NOMO-1 (cell line): ENCODE data around the gene RILP.

ENCODE experiments used
- DNase-seq, 2 experiments: peaks; one replicate each; lab custom pipeline; 2025; ENCODE audit not compliant: unreplicated experiment in 2 of 2; lab: John Stamatoyannopoulos, UW

Gene RILP

GRCh38 chr17:1629504-1630310 lies 20.0 kb downstream of the RILP start:
- peak; percentile 48 to 69 for DNase-seq

- peak; percentile 77 to 91 for DNase-seq
Observed at GRCh38 chr17:1628856-1629503, 20.7 kb downstream of the RILP start.

GRCh38 chr17:1627982-1628855 lies 21.4 kb downstream of the RILP start, which contains the start of gene SLC43A2:
SLC43A2 (minus strand) TSS chr17:1628834; CDS start chr17:1627874, 960 bp downstream.
- peak; percentile 60 to 86 for DNase-seq

- peak; percentile 69 to 85 for DNase-seq
Observed at GRCh38 chr17:1627182-1627981, 22.3 kb downstream of the RILP start.

- DNase-seq, result no peak
Observed at GRCh38 chr17:1626333-1626732, 23.3 kb downstream of the RILP start.

- no peak for DNase-seq
Observed at GRCh38 chr17:1625581-1625980, 24.1 kb downstream of the RILP start.

- no peak for DNase-seq
Observed at GRCh38 chr17:1625053-1625452, 24.6 kb downstream of the RILP start.

GRCh38 chr17:1624650-1625049 lies 25.0 kb downstream of the RILP start:
- DNase-seq, result no peak

GRCh38 chr17:1623057-1623630 lies 26.5 kb downstream of the RILP start:
- no peak for DNase-seq

GRCh38 chr17:1621273-1621954 lies 28.3 kb downstream of the RILP start:
- DNase-seq, result no peak

- DNase-seq, result no peak
Observed at GRCh38 chr17:1620486-1620885, 29.2 kb downstream of the RILP start.

GRCh38 chr17:1617620-1618174 lies 32.0 kb downstream of the RILP start:
- peak in 1 of 2 experiments; percentile 16 for DNase-seq

GRCh38 chr17:1616101-1616500 lies 33.6 kb downstream of the RILP start:
- no peak for DNase-seq

- no peak for DNase-seq
Observed at GRCh38 chr17:1612400-1612799, 37.3 kb downstream of the RILP start.

- peak; percentile 39 to 61 for DNase-seq
Observed at GRCh38 chr17:1611715-1612114, 38.0 kb downstream of the RILP start.

- DNase-seq, result no peak
Observed at GRCh38 chr17:1608676-1609075, 41.0 kb downstream of the RILP start.

- DNase-seq, result no peak
Observed at GRCh38 chr17:1607971-1608320, 41.7 kb downstream of the RILP start.

- no peak for DNase-seq
Observed at GRCh38 chr17:1606352-1606985, 43.2 kb downstream of the RILP start.
